GM12875 (cell line): ENCODE data around the gene DQX1.

Experiments
- H3K4me3 ChIP-seq: one replicate; pipeline ENCODE4 v1.5.1; 2011; ENCODE audit warnings: low read depth, low read length, control low read depth
- CTCF ChIP-seq: IDR thresholded peaks from 2 replicates; pipeline ENCODE4 v1.5.1; 2011; ENCODE audit warnings: low read depth, mild to moderate bottlenecking, control low read depth, inconsistent platforms, low read length, moderate library complexity, borderline replicate concordance; ENCODE audit not compliant: insufficient read depth

DQX1 gene

GRCh38 chr2:74502147-74502719 lies 23.8 kb downstream of the DQX1 start:
- no peak for TF ChIP-seq CTCF
- peak overlapping the region; percentile 50 for H3K4me3 ChIP-seq

GRCh38 chr2:74501335-74502071 lies 24.5 kb downstream of the DQX1 start:
- TF ChIP-seq CTCF = no peak
- no peak overlapping the region for H3K4me3 ChIP-seq

- H3K4me3 ChIP-seq = no peak overlapping the region
- no peak for TF ChIP-seq CTCF
Observed at GRCh38 chr2:74500578-74500946, 25.5 kb downstream of the DQX1 start.

- no peak for TF ChIP-seq CTCF
- no peak overlapping the region for H3K4me3 ChIP-seq
Observed at GRCh38 chr2:74499940-74500577, 26.0 kb downstream of the DQX1 start.

- no peak for TF ChIP-seq CTCF
- H3K4me3 ChIP-seq = peak within 1 kb of the TSS; percentile 26
Observed at GRCh38 chr2:74499267-74499939, 26.6 kb downstream of the DQX1 start, which contains the start of gene LBX2. LBX2 (minus strand) TSS chr2:74499603; CDS start chr2:74499537, 66 bp downstream.

GRCh38 chr2:74498500-74499266 lies 27.3 kb downstream of the DQX1 start:
- TF ChIP-seq CTCF = no peak
- peak overlapping the region; percentile 26 for H3K4me3 ChIP-seq
